A549 (cell line): ENCODE data around the gene POLRMT. TPM values are rescaled to one million over a fixed set of nuclear protein-coding genes. Genes with fewer than 3 reads are reported as not detected.

Experiments
- ATAC-seq, 2 experiments: fragments of 200-7000 bp in 1 of 2; fragments of >200 bp in 1 of 2; cut with Nextera tagmentation in 1 of 2; cut with Tn5 transposase in 1 of 2; 3 replicates each; pipeline versions ENCODE4 v1.8.0 to v1.9.1; 2018 to 2020; ENCODE audit warnings: mild to moderate bottlenecking in 1 of 2, moderate library complexity in 1 of 2
- CTCF ChIA-PET: fragments of 300-600 bp; sonication (Branson Sonifier 250); formaldehyde crosslinking; extraction: SDS; loops from one replicate; lab custom pipeline; 2021; ENCODE audit warnings: antibody characterized with exemption, inconsistent platforms; lab: Yijun Ruan, JAX
- POLR2A ChIA-PET: fragments of 350-600 bp; formaldehyde crosslinking; extraction: SDS; loops from one replicate; lab custom pipeline; 2021; ENCODE audit warnings: antibody characterized with exemption, inconsistent platforms; lab: Yijun Ruan, JAX
- DNase-seq, 2 experiments: peaks; one replicate each; pipeline versions ENCODE4 v3.0.0 to v3.0.0-alpha.2; 2011 to 2016; ENCODE audit warnings: low read depth in 1 of 2, low spot score in 1 of 2
- FAIRE-seq: peaks from 2 replicates; lab custom pipeline; 2011; peaks lifted over from hg19 to GRCh38; lab: Jason Lieb, UNC
- H3K27ac ChIP-seq, 2 experiments: fragments of >200 bp; sonication (Bioruptor Twin); formaldehyde crosslinking; 3 replicates each; pipeline ENCODE4 v1.5.1; 2016 to 2017
- H3K4me1 ChIP-seq: fragments of >200 bp; sonication (Bioruptor Twin); formaldehyde crosslinking; 3 replicates; pipeline ENCODE4 v1.6.1; 2016
- H3K4me2 ChIP-seq: fragments of >200 bp; sonication (Bioruptor Twin); formaldehyde crosslinking; 3 replicates; pipeline ENCODE4 v1.6.1; 2016
- H3K4me3 ChIP-seq: fragments of >200 bp; sonication (Bioruptor Twin); formaldehyde crosslinking; 3 replicates; pipeline ENCODE4 v1.5.1; 2016
- H3K9me3 ChIP-seq: fragments of >200 bp; sonication (Bioruptor Twin); formaldehyde crosslinking; 3 replicates; pipeline ENCODE4 v1.6.1; 2016
- ATOH8 ChIP-seq: fragments of 250-450 bp; sonication (Bioruptor Pico); IDR thresholded peaks from 2 replicates; pipeline ENCODE4 v1.5.0; 2020; ENCODE audit warnings: low read depth, mild to moderate bottlenecking, moderate library complexity
- BCL3 ChIP-seq: fragments of >200 bp; sonication (Bioruptor Twin); formaldehyde crosslinking; IDR thresholded peaks from 3 replicates; pipeline ENCODE4 v1.6.1; 2016
- CEBPB ChIP-seq, 2 experiments: fragments of >200 bp in 1 of 2; sonication (Bioruptor Twin) in 1 of 2; formaldehyde crosslinking in 1 of 2; IDR thresholded peaks; 2 replicates each; pipeline ENCODE4 v1.6.1; 2012 to 2016
- CHD2 ChIP-seq: fragments of 150-350 bp; IDR thresholded peaks from 2 replicates; pipeline ENCODE4 v1.6.1; 2014; ENCODE audit warnings: low read length; ENCODE audit not compliant: partially characterized antibody
- EHF ChIP-seq: fragments of 250-450 bp; sonication (Bioruptor Pico); IDR thresholded peaks from 2 replicates; pipeline ENCODE4 v1.5.0; 2020; ENCODE audit warnings: mild to moderate bottlenecking
- EHMT2 ChIP-seq: fragments of 200-600 bp; sonication (generic); IDR thresholded peaks from 2 replicates; pipeline ENCODE4 v1.6.1; 2016; ENCODE audit warnings: antibody characterized with exemption, low read depth, mild to moderate bottlenecking, moderate library complexity
- ELK1 ChIP-seq: fragments of 150-350 bp; IDR thresholded peaks from 2 replicates; pipeline ENCODE4 v1.6.1; 2014; ENCODE audit warnings: low read depth, mild to moderate bottlenecking, low read length
- ESRRA ChIP-seq: fragments of 150-350 bp; IDR thresholded peaks from 2 replicates; pipeline ENCODE4 v1.6.1; 2014; ENCODE audit warnings: mild to moderate bottlenecking, low read length, borderline replicate concordance
- FOSB ChIP-seq: fragments of 250-450 bp; sonication (Bioruptor Pico); IDR thresholded peaks from 2 replicates; pipeline ENCODE4 v1.5.0; 2020; ENCODE audit warnings: mild to moderate bottlenecking, moderate library complexity
- FOSL2 ChIP-seq, 2 experiments: fragments of 450-650 bp in 1 of 2; fragments of >200 bp in 1 of 2; sonication (Bioruptor Twin) in 1 of 2; formaldehyde crosslinking; IDR thresholded peaks; 2 replicates each; pipeline versions ENCODE4 v1.5.0 to v1.6.1; 2016 to 2020; ENCODE audit warnings: mild to moderate bottlenecking in 1 of 2, moderate library complexity in 1 of 2
- FOXS1 ChIP-seq: fragments of 250-450 bp; sonication (Bioruptor Pico); IDR thresholded peaks from 2 replicates; pipeline ENCODE4 v1.5.0; 2020; ENCODE audit warnings: mild to moderate bottlenecking, moderate library complexity
- HOXB5 ChIP-seq: fragments of 250-450 bp; sonication (Bioruptor Pico); IDR thresholded peaks from 2 replicates; pipeline ENCODE4 v1.5.0; 2020; ENCODE audit warnings: mild to moderate bottlenecking, moderate library complexity
- MAX ChIP-seq: IDR thresholded peaks from 2 replicates; pipeline ENCODE4 v1.6.1; 2012
- NFE2L2 ChIP-seq: fragments of 150-350 bp; conservative IDR thresholded peaks from 2 replicates; pipeline ENCODE4 v1.6.1; 2014; ENCODE audit warnings: low read length
- PBX3 ChIP-seq: IDR thresholded peaks from 2 replicates; pipeline ENCODE4 v1.6.1; 2012
- PHF8 ChIP-seq: fragments of 200-600 bp; sonication (generic); IDR thresholded peaks from 2 replicates; pipeline ENCODE4 v1.6.1; 2016; ENCODE audit warnings: low read depth, mild to moderate bottlenecking, antibody characterized with exemption, moderate library complexity, borderline replicate concordance
- RAD21 ChIP-seq, 2 experiments: fragments of >200 bp in 1 of 2; sonication (Bioruptor Twin) in 1 of 2; formaldehyde crosslinking in 1 of 2; IDR thresholded peaks in 1 of 2; conservative IDR thresholded peaks in 1 of 2; 2 replicates in 1 of 2; 3 replicates in 1 of 2; pipeline ENCODE4 v1.6.1; 2012 to 2018; ENCODE audit warnings: inconsistent platforms in 1 of 2
- RNF2 ChIP-seq: fragments of 200-600 bp; sonication (generic); IDR thresholded peaks from 2 replicates; pipeline ENCODE4 v1.6.1; 2016; ENCODE audit warnings: low read depth, mild to moderate bottlenecking, antibody characterized with exemption, moderate library complexity, borderline replicate concordance
- SREBF2 ChIP-seq: fragments of 450-650 bp; IDR thresholded peaks from 2 replicates; pipeline ENCODE4 v1.6.1; 2014; ENCODE audit warnings: mild to moderate bottlenecking, moderate library complexity
- ZC3H11A ChIP-seq: fragments of 450-650 bp; IDR thresholded peaks from 2 replicates; pipeline ENCODE4 v1.6.1; 2014; ENCODE audit warnings: antibody characterized with exemption, mild to moderate bottlenecking
- WGBS: methylation state at CpG from one replicate; pipeline ENCODE4 v1.1.6; 2017; ENCODE audit errors: missing lambda C conversion rate; 5-methylcytosine and 5-hydroxymethylcytosine counted together
- polyA plus RNA-seq, 4 experiments: library from polyadenylated mRNA; depleted of rRNA in 3 of 4; stranded (reverse); fragments of >200 nt; fragmentation: RNase III in 1 of 4; extraction: RNeasy Plus Mini Kit Qiagen cat#74134 plus additional on column Dnase treatment in 1 of 4; gene quantifications; 2 replicates in 3 of 4; 3 replicates in 1 of 4; pipeline ENCODE4 v1.2.3, GENCODE V29; 2011 to 2017

POLRMT gene
- polyA plus RNA-seq, 2 of the 4 experiments (the other 2 are of a cell fraction), result 41.9 to 68.8 TPM

- no peak for TF ChIP-seq ATOH8 (CRISPR knock-in tag)
- TF ChIP-seq ELK1, result no peak
Observed at GRCh38 chr19:581399-582111, 51.8 kb downstream of the POLRMT start (continued).

GRCh38 chr19:580274-580835, 53.0 kb downstream of the POLRMT start:
- DNase-seq, result no peak
- no peak overlapping the region for H3K27ac ChIP-seq
- CTCF ChIA-PET, result interaction anchor here (2.4 kb wide), 1 partner anchor 48 kb away, joined by 6 read pairs; the partner anchor contains the start of gene CDC34
- TF ChIP-seq NFE2L2 (no peak), PHF8 (no peak), RAD21 (conservative IDR thresholded peaks at IDR 0.05 in 1 of 2, IDR thresholded peaks at IDR 0.05 in 1 of 2) (no peak), EHMT2 (no peak), FOSB (CRISPR knock-in tag) (no peak), PBX3 (no peak), MAX (no peak), RNF2 (no peak), CEBPB (IDR thresholded peaks at IDR 0.05) (no peak), FOSL2 (IDR thresholded peaks at IDR 0.05) (no peak), FOSL2 (CRISPR knock-in tag; IDR thresholded peaks at IDR 0.05) (no peak), ESRRA (no peak), ZC3H11A (no peak), CHD2 (no peak), FOXS1 (CRISPR knock-in tag) (no peak), SREBF2 (no peak), EHF (CRISPR knock-in tag) (no peak), BCL3 (no peak), HOXB5 (CRISPR knock-in tag) (no peak)
- TF ChIP-seq, all 56 proteins: peak for 0
- FAIRE-seq, result no peak
- H3K4me3 ChIP-seq, result no peak overlapping the region
- H3K9me3 ChIP-seq, result no peaks in the 10 kb centered on the region
- ATAC-seq, result no peak
- peaks cover 27% of the 10 kb centered on the region for H3K4me1 ChIP-seq
- H3K4me2 ChIP-seq, result no peak overlapping the region
- POLR2A ChIA-PET, result no interaction called here
- 86% methylated on average over 1 of the region's 22 CpGs for WGBS
